ENCODE results near the gene OSBPL10.

DNA sequence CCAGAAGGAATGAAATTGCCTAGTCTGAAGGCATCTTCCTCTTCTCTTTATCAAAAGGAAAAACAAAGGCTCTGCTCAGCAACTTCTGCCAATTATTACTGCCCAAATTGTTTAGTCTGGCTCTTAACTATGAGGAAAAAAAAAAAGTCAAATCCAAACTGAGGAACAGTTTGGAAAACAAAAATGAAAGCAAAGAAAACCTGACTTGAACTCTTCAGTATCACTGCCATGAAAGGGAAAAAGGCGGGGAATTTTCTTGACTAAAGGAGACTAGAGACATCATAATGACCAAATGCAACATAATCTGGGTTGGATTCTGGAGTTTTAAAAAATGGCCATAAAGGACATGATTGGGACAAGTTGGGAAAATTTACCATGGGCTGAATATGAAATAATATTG lies 292.1 kb downstream of the OSBPL10 start:
- TF ChIP-seq CTCF (IDR thresholded peaks at IDR 0.05): no peak
- TF ChIP-seq POLR2A (IDR thresholded peaks at IDR 0.05): no peak
- no peak for TF ChIP-seq EP300 (IDR thresholded peaks at IDR 0.05)

All from ovary (tissue), 3 donors.